ENCODE results near the gene ZNF516.

ZNF516 gene

DNA sequence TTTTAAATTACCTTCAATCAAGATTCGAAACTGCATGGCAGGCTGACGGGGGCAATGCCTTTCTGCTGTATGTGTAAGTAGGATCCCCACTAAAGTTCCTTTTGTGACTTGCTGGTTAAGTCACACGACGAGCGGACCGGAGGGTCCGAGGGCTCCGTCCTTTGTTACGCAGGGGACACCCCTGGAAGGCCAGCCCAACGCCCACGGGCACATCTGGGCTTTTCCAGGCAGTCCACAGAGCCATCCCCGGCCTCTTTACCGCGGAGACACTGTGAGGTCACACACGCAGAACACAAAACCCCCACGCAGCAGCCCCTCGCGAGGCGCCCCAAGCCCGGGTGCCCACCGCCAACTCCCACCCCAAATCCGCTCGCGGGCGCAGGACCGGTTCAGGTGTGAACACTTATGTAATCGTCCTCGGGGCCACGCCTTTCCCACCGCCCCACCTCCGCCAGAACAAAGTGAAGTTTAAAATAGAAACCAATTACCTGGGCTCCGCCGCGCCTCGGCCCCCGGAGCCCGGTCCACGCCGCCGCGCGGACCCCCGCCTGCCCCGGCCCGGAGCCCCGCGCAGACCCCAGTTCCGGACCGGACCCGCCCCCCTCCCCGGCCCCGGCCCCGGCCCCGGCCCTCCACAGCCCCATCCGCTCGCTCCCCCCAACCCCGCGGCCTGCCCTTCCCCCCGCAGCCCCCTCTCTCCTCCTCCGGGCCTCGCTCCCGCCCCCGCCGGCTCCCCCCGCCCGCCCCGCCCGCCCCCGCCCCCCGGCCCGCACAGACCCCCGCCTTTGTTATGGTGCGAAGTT lies 4.2 kb downstream of the ZNF516 start:
- Histone ChIP-seq H3K4me3 (peak overlapping the region; percentile 71), H3K27ac (peak overlapping the region; percentile 60 to 86)
- no peak for DNase-seq (ENCODE audit: low spot score)
- TF ChIP-seq, protein P1, sequence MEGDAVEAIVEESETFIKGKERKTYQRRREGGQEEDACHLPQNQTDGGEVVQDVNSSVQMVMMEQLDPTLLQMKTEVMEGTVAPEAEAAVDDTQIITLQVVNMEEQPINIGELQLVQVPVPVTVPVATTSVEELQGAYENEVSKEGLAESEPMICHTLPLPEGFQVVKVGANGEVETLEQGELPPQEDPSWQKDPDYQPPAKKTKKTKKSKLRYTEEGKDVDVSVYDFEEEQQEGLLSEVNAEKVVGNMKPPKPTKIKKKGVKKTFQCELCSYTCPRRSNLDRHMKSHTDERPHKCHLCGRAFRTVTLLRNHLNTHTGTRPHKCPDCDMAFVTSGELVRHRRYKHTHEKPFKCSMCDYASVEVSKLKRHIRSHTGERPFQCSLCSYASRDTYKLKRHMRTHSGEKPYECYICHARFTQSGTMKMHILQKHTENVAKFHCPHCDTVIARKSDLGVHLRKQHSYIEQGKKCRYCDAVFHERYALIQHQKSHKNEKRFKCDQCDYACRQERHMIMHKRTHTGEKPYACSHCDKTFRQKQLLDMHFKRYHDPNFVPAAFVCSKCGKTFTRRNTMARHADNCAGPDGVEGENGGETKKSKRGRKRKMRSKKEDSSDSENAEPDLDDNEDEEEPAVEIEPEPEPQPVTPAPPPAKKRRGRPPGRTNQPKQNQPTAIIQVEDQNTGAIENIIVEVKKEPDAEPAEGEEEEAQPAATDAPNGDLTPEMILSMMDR (IDR thresholded peaks at IDR 0.05) = no peak

DNA sequence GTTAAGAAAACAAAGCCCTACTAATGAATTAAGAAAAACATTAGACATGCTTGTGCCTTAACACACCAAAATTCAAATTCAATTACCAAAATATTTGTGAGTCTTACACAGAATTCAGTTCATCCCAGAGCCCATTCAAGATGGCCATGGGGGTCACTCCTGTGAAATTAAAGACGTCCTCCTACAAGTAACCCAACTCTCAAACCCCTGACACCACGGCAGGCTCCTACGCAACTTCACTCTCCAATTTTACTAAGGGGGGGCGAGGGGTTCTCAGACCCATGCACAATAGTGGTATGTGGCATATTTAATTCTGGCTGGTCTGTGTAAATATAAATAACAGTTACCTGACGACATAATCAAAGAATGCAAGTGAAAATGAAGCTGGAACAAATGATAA lies 5.0 kb downstream of the ZNF516 start:
- DNase-seq (ENCODE audit: low spot score) = no peak
- Histone ChIP-seq H3K27ac (no peak overlapping the region), H3K4me3 (peak overlapping the region; percentile 71)
- TF ChIP-seq, protein P1 (IDR thresholded peaks at IDR 0.05) = no peak

DNA sequence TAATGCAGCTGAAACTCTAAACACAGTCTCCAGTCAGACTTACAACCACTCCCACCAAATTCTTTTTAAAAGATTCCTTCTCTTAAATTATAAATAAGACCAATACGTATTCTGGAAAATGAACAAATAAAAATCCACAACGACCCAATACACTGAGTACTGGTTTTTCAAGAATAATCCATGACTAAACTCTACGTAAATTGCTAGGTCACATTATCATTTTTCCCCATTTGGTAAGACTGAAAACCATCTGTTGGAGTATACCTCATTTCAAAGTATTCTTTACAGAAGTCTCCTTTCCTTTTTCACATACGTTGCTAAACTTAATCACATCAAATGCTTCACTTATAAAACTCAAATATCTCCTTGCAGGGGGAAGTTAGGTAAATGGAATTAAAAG lies 6.0 kb downstream of the ZNF516 start:
- Histone ChIP-seq H3K27ac (no peak overlapping the region), H3K4me3 (no peak overlapping the region)
- TF ChIP-seq, protein P1 (IDR thresholded peaks at IDR 0.05) = no peak
- no peak for DNase-seq (ENCODE audit: low spot score)

DNA sequence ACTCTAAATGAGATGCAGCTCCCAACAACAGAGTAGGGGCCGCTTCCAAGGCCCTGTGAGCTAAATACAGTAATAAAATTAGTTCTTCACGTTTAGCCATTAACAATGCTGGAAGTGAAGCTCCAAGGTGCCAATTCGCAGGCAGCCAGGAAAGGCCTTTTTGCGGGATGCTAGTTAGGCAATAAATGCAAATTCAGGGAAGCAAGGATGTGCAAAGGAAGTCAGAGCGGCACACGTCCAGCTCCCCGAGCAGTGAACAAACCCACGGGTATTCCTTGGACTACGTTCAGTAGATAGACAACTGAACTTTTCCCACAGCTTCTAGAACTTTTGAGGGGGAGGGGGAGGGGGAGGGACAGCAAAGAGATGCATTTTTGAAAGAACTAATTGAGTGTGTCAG lies 6.9 kb downstream of the ZNF516 start:
- Histone ChIP-seq H3K27ac (no peak overlapping the region), H3K4me3 (no peak overlapping the region)
- DNase-seq (ENCODE audit: low spot score) = no peak
- TF ChIP-seq, protein P1 (IDR thresholded peaks at IDR 0.05) = no peak

DNA sequence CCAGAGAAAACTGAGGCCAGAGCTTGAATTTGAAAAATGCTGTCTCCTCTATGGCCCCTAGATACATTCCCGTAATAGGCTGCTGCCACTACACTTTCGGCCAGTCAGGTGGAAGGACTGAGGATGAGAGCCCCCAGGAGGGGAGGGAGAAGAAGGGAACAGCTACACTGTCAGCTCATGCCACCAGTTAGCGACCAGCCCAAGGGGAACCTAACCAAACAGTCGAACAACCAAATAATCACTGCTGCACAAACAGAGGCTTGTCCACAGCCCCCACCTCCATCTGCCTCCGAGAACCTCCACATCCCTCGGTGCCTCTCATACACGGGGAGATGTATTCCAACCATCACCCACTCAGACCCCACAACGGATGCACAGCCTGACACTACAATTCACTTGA lies 7.3 kb downstream of the ZNF516 start:
- Histone ChIP-seq H3K4me3 (no peak overlapping the region), H3K27ac (no peak overlapping the region)
- TF ChIP-seq, protein P1 (IDR thresholded peaks at IDR 0.05) = no peak
- no peak for DNase-seq (ENCODE audit: low spot score)

DNA sequence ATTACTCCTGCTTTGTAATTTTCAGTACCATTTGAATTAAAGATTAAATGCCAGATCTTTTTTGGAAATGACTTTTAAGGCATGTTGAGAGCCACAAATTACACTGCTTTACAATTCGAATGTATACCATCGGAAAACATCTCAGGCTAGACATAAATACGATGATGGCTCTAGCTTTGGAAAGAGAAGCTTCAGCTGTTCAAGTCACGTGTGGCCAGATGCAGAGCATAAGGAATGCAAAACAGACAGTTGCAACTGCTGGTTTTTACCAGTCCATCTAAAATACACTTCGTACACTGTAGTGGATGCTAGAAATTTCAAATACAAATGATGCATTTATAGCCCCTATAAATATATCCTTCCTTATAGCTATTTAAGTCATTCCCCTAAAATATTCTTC lies 8.0 kb downstream of the ZNF516 start:
- no peak overlapping the region for H3K4me3 ChIP-seq
- TF ChIP-seq, protein P1 (IDR thresholded peaks at IDR 0.05) = no peak
- no peak for DNase-seq (ENCODE audit: low spot score)
- H3K27ac ChIP-seq = no peak overlapping the region

DNA sequence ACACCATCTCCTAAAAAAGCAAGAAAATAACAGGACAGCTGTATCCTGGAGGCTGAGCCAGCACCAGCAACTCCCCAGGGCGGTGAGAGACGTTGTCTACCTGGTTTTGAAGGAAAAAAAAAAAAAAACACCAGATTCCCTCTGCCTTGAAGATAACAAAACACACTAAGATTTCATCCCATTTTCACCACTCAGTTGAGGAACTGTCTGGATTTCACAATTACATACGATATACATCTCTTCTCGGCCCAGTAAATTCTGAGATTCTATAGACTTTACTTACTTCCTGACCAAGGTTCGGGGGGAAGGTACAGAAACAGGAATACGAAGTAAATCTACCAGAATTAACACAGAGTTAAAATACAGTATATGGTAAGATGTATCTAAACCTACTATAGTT lies 8.5 kb downstream of the ZNF516 start:
- Histone ChIP-seq H3K4me3 (no peak overlapping the region), H3K27ac (no peak overlapping the region)
- no peak for DNase-seq (ENCODE audit: low spot score)
- TF ChIP-seq, protein P1 (IDR thresholded peaks at IDR 0.05) = no peak
